Liver (tissue), 3 donors: Measurements from ENCODE around the gene ACKR2.

Experiments
- RXRA ChIP-seq, 2 donors: IDR thresholded peaks; 2 replicates each; pipeline ENCODE4 v1.6.1; 2017 to 2018; ENCODE audit warnings: antibody characterized with exemption in 2 of 2, mild to moderate bottlenecking in 1 of 2
- SP1 ChIP-seq: IDR thresholded peaks from 2 replicates; pipeline ENCODE4 v1.6.1; 2018; ENCODE audit warnings: antibody characterized with exemption, mild to moderate bottlenecking
- TF ChIP-seq, protein P1 (sequence below): fragments of 150-350 bp; IDR thresholded peaks from 2 replicates; pipeline ENCODE4 v1.5.1; 2017; ENCODE audit warnings: improper control_type of control experiment, low read depth, low read length; ENCODE audit not compliant: missing input control
- TF ChIP-seq, protein P2 (sequence below): IDR thresholded peaks from 2 replicates; pipeline ENCODE4 v1.6.1; 2016; ENCODE audit warnings: antibody characterized with exemption, mild to moderate bottlenecking
- TF ChIP-seq, protein P3 (sequence below): IDR thresholded peaks from 2 replicates; pipeline ENCODE4 v1.6.1; 2016; ENCODE audit warnings: antibody characterized with exemption
- donor health status: healthy.
- donor health status: healthy.

DNA sequence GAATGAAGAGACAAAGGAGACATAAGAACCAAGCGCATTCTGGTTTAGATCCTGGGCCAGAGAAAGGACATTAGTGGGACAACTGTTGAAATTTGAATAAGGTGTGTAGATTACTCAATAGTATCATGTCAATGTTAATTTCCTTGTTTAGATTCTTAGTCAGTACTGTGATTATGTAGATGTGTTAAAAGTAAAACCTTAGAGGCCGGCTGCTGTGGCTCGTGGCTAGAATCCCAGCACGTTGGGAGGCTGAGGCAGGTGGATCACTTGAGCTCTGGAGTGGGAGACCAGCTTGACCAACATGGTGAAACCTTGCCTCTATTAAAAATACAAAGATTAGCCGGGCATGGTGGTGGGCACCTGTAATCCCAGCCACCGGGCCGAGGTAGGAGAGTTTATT, 39.8 kb downstream of the ACKR2 start:
- TF ChIP-seq, protein P1, sequence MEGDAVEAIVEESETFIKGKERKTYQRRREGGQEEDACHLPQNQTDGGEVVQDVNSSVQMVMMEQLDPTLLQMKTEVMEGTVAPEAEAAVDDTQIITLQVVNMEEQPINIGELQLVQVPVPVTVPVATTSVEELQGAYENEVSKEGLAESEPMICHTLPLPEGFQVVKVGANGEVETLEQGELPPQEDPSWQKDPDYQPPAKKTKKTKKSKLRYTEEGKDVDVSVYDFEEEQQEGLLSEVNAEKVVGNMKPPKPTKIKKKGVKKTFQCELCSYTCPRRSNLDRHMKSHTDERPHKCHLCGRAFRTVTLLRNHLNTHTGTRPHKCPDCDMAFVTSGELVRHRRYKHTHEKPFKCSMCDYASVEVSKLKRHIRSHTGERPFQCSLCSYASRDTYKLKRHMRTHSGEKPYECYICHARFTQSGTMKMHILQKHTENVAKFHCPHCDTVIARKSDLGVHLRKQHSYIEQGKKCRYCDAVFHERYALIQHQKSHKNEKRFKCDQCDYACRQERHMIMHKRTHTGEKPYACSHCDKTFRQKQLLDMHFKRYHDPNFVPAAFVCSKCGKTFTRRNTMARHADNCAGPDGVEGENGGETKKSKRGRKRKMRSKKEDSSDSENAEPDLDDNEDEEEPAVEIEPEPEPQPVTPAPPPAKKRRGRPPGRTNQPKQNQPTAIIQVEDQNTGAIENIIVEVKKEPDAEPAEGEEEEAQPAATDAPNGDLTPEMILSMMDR, result no peak
- TF ChIP-seq, protein P2, sequence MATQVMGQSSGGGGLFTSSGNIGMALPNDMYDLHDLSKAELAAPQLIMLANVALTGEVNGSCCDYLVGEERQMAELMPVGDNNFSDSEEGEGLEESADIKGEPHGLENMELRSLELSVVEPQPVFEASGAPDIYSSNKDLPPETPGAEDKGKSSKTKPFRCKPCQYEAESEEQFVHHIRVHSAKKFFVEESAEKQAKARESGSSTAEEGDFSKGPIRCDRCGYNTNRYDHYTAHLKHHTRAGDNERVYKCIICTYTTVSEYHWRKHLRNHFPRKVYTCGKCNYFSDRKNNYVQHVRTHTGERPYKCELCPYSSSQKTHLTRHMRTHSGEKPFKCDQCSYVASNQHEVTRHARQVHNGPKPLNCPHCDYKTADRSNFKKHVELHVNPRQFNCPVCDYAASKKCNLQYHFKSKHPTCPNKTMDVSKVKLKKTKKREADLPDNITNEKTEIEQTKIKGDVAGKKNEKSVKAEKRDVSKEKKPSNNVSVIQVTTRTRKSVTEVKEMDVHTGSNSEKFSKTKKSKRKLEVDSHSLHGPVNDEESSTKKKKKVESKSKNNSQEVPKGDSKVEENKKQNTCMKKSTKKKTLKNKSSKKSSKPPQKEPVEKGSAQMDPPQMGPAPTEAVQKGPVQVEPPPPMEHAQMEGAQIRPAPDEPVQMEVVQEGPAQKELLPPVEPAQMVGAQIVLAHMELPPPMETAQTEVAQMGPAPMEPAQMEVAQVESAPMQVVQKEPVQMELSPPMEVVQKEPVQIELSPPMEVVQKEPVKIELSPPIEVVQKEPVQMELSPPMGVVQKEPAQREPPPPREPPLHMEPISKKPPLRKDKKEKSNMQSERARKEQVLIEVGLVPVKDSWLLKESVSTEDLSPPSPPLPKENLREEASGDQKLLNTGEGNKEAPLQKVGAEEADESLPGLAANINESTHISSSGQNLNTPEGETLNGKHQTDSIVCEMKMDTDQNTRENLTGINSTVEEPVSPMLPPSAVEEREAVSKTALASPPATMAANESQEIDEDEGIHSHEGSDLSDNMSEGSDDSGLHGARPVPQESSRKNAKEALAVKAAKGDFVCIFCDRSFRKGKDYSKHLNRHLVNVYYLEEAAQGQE, result no peak
- TF ChIP-seq, protein P3, sequence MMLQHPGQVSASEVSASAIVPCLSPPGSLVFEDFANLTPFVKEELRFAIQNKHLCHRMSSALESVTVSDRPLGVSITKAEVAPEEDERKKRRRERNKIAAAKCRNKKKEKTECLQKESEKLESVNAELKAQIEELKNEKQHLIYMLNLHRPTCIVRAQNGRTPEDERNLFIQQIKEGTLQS, result no peak
- TF ChIP-seq RXRA (IDR thresholded peaks at IDR 0.05) (no peak), SP1 (no peak)
